Hepatocyte (in vitro differentiated cells): ENCODE data around the gene ALK. TPM values are rescaled to one million over a fixed set of nuclear protein-coding genes. Genes with fewer than 3 reads are reported as not detected.
A peak's percentile ranks its signal among the peaks of the same experiment; 100 is the strongest.

Experiments
- DNase-seq: peaks from one replicate; pipeline ENCODE4 v3.0.0-alpha.2; 2016; ENCODE audit warnings: low spot score
- H2AFZ ChIP-seq: fragments of 200-600 bp; sonication (generic); 2 replicates; pipeline ENCODE4 v1.6.0; 2016; ENCODE audit warnings: antibody characterized with exemption, mild to moderate bottlenecking
- H3K27ac ChIP-seq: fragments of 200-600 bp; sonication (generic); 2 replicates; pipeline ENCODE4 v1.5.1; 2016; ENCODE audit warnings: mild to moderate bottlenecking
- H3K27me3 ChIP-seq: fragments of 200-600 bp; sonication (generic); 2 replicates; pipeline ENCODE4 v1.6.1; 2016
- H3K36me3 ChIP-seq: fragments of 200-600 bp; sonication (generic); replicated peaks from 2 replicates; pipeline ENCODE4 v1.5.1; 2016; ENCODE audit warnings: low read depth; ENCODE audit not compliant: insufficient read depth
- H3K4me1 ChIP-seq: fragments of 200-600 bp; sonication (generic); 2 replicates; pipeline ENCODE4 v1.5.1; 2016; ENCODE audit warnings: mild to moderate bottlenecking, moderate library complexity; ENCODE audit not compliant: insufficient read depth
- H3K4me2 ChIP-seq: fragments of 200-600 bp; sonication (generic); 2 replicates; pipeline ENCODE4 v1.6.0; 2016
- H3K4me3 ChIP-seq: fragments of 200-600 bp; sonication (generic); 2 replicates; pipeline ENCODE4 v1.5.1; 2016; ENCODE audit warnings: mild to moderate bottlenecking
- H3K79me2 ChIP-seq: fragments of 200-600 bp; sonication (generic); 2 replicates; pipeline ENCODE4 v1.6.0; 2017; ENCODE audit warnings: mild to moderate bottlenecking
- H3K9me2 ChIP-seq: fragments of 200-600 bp; sonication (generic); replicated peaks from 2 replicates; pipeline ENCODE4 v1.6.0; 2017; ENCODE audit warnings: mild to moderate bottlenecking; ENCODE audit not compliant: insufficient read depth
- H3K9me3 ChIP-seq: fragments of 200-600 bp; sonication (generic); 2 replicates; pipeline ENCODE4 v1.5.1; 2016; ENCODE audit warnings: low read depth, mild to moderate bottlenecking
- H4K20me1 ChIP-seq: fragments of 200-600 bp; sonication (generic); 2 replicates; pipeline ENCODE4 v1.6.0; 2016; ENCODE audit warnings: mild to moderate bottlenecking; ENCODE audit not compliant: insufficient read depth, poor library complexity, severe bottlenecking
- EZH2 ChIP-seq: fragments of 200-600 bp; sonication (generic); IDR thresholded peaks from 2 replicates; pipeline ENCODE4 v1.6.1; 2016; ENCODE audit warnings: antibody characterized with exemption, mild to moderate bottlenecking, borderline replicate concordance
- EZH2phosphoT487 ChIP-seq: fragments of 200-600 bp; sonication (generic); IDR thresholded peaks from one replicate; pipeline ENCODE4 v1.6.1; 2018; ENCODE audit warnings: antibody characterized with exemption, mild to moderate bottlenecking, low read depth, moderate library complexity; ENCODE audit not compliant: unreplicated experiment, severe bottlenecking
- WGBS: methylation state at CpG from one replicate; pipeline ENCODE4 v1.1.6; 2016; ENCODE audit warnings: low lambda C conversion rate; ENCODE audit errors: missing lambda C conversion rate; 5-methylcytosine and 5-hydroxymethylcytosine counted together
- polyA plus RNA-seq: library from polyadenylated mRNA; unstranded; fragments of >200 nt; fragmentation: Nextera tagmentation; extraction: Ambion mirVana; gene quantifications from 2 replicates; pipeline ENCODE4 v1.2.1, GENCODE V29; 2016
- total RNA-seq: library from RNA; depleted of rRNA; stranded (reverse); fragments of >200 nt; gene quantifications from 2 replicates; pipeline ENCODE4 v1.2.3, GENCODE V29; 2014
- TF ChIP-seq, protein P1 (sequence below): fragments of 200-600 bp; sonication (generic); IDR thresholded peaks from 2 replicates; pipeline ENCODE4 v1.5.1; 2016; ENCODE audit warnings: antibody characterized with exemption, mild to moderate bottlenecking; ENCODE audit not compliant: poor library complexity

Gene ALK
- total and polyA plus RNA-seq, 2 experiments from 2014 or later, result 0.16 to 0.27 TPM

DNA sequence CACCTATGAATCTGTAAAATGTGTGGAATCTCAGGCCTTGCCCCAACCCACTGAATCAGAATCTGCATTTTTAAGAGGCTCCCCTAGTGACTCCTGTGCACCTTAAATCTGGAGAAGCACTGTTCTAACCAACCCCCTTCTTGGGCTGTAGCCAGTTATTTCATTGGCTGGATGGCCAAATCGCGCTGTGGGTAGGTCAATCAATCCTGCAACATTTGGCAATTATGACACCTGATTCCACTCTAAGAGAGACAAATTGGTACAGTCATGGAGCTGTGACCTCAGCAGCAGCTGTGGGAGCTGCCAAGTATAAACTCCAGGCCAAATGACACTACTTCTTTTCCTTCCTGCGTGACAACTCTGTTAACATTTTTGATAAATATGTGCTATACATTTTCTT, 597.4 kb downstream of the ALK start:
- no peaks in the 10 kb centered on the region for H3K79me2 ChIP-seq
- peaks cover 6% of the 10 kb centered on the region for H3K9me3 ChIP-seq
- no peak for DNase-seq
- TF ChIP-seq, protein P1, sequence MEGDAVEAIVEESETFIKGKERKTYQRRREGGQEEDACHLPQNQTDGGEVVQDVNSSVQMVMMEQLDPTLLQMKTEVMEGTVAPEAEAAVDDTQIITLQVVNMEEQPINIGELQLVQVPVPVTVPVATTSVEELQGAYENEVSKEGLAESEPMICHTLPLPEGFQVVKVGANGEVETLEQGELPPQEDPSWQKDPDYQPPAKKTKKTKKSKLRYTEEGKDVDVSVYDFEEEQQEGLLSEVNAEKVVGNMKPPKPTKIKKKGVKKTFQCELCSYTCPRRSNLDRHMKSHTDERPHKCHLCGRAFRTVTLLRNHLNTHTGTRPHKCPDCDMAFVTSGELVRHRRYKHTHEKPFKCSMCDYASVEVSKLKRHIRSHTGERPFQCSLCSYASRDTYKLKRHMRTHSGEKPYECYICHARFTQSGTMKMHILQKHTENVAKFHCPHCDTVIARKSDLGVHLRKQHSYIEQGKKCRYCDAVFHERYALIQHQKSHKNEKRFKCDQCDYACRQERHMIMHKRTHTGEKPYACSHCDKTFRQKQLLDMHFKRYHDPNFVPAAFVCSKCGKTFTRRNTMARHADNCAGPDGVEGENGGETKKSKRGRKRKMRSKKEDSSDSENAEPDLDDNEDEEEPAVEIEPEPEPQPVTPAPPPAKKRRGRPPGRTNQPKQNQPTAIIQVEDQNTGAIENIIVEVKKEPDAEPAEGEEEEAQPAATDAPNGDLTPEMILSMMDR, result no peak
- TF ChIP-seq EZH2 (no peak), EZH2phosphoT487 (no peak)
- WGBS, result 93% methylated on average over 3 of the region's 3 CpGs
- H3K4me3 ChIP-seq, result no peak overlapping the region
- H3K36me3 ChIP-seq, result no peaks in the 10 kb centered on the region
- no peak overlapping the region for H3K4me2 ChIP-seq
- H3K4me1 ChIP-seq, result no peaks in the 10 kb centered on the region
- no peaks in the 10 kb centered on the region for H4K20me1 ChIP-seq
- H3K27ac ChIP-seq, result no peak overlapping the region
- no peaks in the 10 kb centered on the region for H3K27me3 ChIP-seq
- H2AFZ ChIP-seq, result no peak overlapping the region
- no peaks in the 10 kb centered on the region for H3K9me2 ChIP-seq

DNA sequence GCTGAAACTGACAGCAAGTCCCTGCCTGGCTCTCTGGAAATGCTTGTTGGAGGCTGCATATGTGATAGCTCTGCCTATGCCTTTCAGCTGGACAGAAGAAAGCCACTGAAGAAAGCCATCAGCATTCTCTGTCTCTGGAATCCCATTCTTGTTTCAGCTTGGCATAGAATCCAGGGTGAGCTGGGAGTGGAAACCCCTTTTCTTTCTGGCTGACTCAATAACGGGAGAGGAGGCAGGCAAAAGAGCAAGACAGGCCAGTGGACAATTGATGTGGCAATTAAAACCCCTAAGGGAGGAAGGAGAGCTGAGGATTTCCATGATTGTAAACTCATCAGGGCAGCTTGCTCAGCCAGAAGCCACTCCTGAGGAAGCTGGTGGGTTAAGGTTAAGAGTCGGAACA, 598.1 kb downstream of the ALK start:
- Histone ChIP-seq H3K79me2 (no peaks in the 10 kb centered on the region), H3K9me2 (no peaks in the 10 kb centered on the region), H3K9me3 (peaks cover 6% of the 10 kb centered on the region), H3K4me3 (no peak overlapping the region), H2AFZ (no peak overlapping the region), H3K4me2 (no peak overlapping the region), H3K27ac (no peak overlapping the region), H3K4me1 (no peaks in the 10 kb centered on the region), H3K36me3 (no peaks in the 10 kb centered on the region), H3K27me3 (no peaks in the 10 kb centered on the region), H4K20me1 (no peaks in the 10 kb centered on the region)
- WGBS, result 77% methylated on average over 2 of the region's 2 CpGs
- TF ChIP-seq EZH2 (no peak), EZH2phosphoT487 (no peak)
- TF ChIP-seq, protein P1, result no peak
- DNase-seq, result no peak

DNA sequence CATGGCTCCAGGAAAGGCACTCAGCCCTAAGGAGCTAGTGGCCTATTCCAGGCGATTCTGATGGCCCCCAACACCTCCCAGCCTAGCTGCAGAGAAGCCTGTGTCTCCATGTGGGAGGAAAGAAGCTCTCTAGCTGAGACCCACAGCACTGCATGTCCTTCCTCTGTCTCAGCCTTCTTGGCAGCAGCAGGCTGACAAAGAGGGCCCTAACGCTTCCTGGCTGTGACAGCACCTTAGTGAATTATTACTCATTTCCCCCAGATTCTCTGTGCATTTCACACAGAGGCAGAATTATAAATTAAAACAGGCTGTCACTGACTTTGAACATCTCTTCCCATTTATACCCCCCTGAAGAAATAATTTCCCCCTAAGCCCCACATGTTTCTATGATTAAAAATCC, 599.4 kb downstream of the ALK start:
- no peaks in the 10 kb centered on the region for H3K36me3 ChIP-seq
- DNase-seq, result no peak
- no peak overlapping the region for H2AFZ ChIP-seq
- peak overlapping the region; percentile 78 for H3K27ac ChIP-seq
- H3K9me2 ChIP-seq, result no peaks in the 10 kb centered on the region
- H3K4me3 ChIP-seq, result no peak overlapping the region
- TF ChIP-seq, protein P1, result no peak
- TF ChIP-seq EZH2 (no peak), EZH2phosphoT487 (no peak)
- H3K4me2 ChIP-seq, result no peak overlapping the region
- H4K20me1 ChIP-seq, result no peaks in the 10 kb centered on the region
- peaks cover 6% of the 10 kb centered on the region for H3K9me3 ChIP-seq
- no peaks in the 10 kb centered on the region for H3K27me3 ChIP-seq
- 81% methylated on average over 2 of the region's 2 CpGs for WGBS
- H3K4me1 ChIP-seq, result no peaks in the 10 kb centered on the region
- no peaks in the 10 kb centered on the region for H3K79me2 ChIP-seq
